HEK293T (cell line): ENCODE data around the gene NT5C2.

Experiments used
- ARNT ChIP-seq: fragments of 450-650 bp; IDR thresholded peaks from 2 replicates; pipeline ENCODE4 v1.6.1; 2017; ENCODE audit warnings: mild to moderate bottlenecking
- BHLHE40 ChIP-seq: fragments of 450-650 bp; IDR thresholded peaks from 2 replicates; pipeline ENCODE4 v1.6.1; 2016; ENCODE audit warnings: mild to moderate bottlenecking, moderate library complexity, borderline replicate concordance
- FOXA1 ChIP-seq: fragments of 450-650 bp; IDR thresholded peaks from 2 replicates; pipeline ENCODE4 v1.6.1; 2016; ENCODE audit warnings: mild to moderate bottlenecking
- FOXK2 ChIP-seq: fragments of 450-650 bp; IDR thresholded peaks from 2 replicates; pipeline ENCODE4 v1.6.1; 2016; ENCODE audit warnings: mild to moderate bottlenecking
- FOXM1 ChIP-seq: fragments of 450-650 bp; IDR thresholded peaks from 2 replicates; pipeline ENCODE4 v1.6.1; 2017; ENCODE audit warnings: mild to moderate bottlenecking, borderline replicate concordance
- HDGF ChIP-seq: fragments of 450-650 bp; IDR thresholded peaks from 2 replicates; pipeline ENCODE4 v1.6.1; 2017; ENCODE audit warnings: antibody characterized with exemption, borderline replicate concordance
- LEF1 ChIP-seq: fragments of 450-650 bp; IDR thresholded peaks from 2 replicates; pipeline ENCODE4 v1.6.1; 2017; ENCODE audit warnings: mild to moderate bottlenecking, borderline replicate concordance
- SP1 ChIP-seq: fragments of 450-650 bp; IDR thresholded peaks from 2 replicates; pipeline ENCODE4 v1.6.1; 2017
- SUZ12 ChIP-seq: fragments of 450-650 bp; IDR thresholded peaks from 2 replicates; pipeline ENCODE4 v1.6.1; 2016; ENCODE audit warnings: mild to moderate bottlenecking
- ZNF384 ChIP-seq: fragments of 450-650 bp; IDR thresholded peaks from 2 replicates; pipeline ENCODE4 v1.6.1; 2016

- TF ChIP-seq FOXM1 (no peak), ARNT (no peak), BHLHE40 (no peak), HDGF (no peak), SP1 (no peak), LEF1 (no peak), FOXA1 (no peak), ZNF384 (no peak), SUZ12 (no peak), FOXK2 (no peak)
Measured at GRCh38 chr10:103207141-103207540, 14.1 kb upstream of the NT5C2 start.
